ENCODE results near the gene CADM1.

The CADM1 gene

DNA sequence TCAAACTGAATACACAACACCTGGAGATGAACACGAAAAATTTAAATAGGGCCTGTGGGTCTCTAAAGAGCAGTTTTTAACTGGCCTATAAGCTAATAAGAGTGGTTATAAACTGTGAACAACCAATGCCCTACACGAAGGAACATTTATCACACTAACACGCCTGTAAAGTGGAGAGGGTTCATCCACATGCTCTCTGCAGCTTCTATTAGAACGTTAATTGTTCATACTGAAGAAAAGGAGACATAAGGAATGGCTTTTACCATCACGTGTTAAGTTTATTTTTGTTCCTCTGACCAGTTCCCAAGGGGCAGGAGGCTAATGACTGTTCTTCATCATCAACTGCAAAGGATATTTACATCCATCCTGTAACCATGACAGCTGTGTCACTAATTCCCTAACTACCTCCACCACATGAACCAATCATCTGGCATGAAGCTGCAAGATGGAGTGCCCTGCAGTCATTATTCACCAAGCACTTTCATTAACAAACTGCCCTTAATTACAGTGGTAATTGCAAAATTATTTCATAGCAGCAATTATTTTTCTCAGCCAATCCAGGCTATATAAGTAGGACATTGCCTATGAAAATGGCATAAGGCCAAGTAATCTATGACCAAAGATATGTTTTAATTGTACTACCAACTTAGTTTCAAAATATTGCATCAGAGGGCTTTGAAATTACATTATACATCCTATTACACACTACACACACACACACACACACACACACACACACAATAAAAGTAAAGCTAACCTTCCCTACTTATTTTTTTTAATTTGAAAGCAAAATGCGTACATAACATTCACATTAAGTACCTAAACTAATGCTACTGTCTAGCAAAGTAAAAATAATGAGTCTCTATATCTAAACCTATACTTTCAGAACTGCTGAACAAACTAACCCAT, 186.7 kb downstream of the CADM1 start:
- TF ChIP-seq, protein P1, sequence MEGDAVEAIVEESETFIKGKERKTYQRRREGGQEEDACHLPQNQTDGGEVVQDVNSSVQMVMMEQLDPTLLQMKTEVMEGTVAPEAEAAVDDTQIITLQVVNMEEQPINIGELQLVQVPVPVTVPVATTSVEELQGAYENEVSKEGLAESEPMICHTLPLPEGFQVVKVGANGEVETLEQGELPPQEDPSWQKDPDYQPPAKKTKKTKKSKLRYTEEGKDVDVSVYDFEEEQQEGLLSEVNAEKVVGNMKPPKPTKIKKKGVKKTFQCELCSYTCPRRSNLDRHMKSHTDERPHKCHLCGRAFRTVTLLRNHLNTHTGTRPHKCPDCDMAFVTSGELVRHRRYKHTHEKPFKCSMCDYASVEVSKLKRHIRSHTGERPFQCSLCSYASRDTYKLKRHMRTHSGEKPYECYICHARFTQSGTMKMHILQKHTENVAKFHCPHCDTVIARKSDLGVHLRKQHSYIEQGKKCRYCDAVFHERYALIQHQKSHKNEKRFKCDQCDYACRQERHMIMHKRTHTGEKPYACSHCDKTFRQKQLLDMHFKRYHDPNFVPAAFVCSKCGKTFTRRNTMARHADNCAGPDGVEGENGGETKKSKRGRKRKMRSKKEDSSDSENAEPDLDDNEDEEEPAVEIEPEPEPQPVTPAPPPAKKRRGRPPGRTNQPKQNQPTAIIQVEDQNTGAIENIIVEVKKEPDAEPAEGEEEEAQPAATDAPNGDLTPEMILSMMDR (IDR thresholded peaks at IDR 0.05; ENCODE audit: borderline replicate concordance, extremely low read depth, low read length, poor library complexity, severe bottlenecking) = no peak
- TF ChIP-seq EZH2 (IDR thresholded peaks at IDR 0.05; ENCODE audit: borderline replicate concordance, low read depth, low read length, severe bottlenecking) = no peak
- no peak overlapping the region for H3K9ac ChIP-seq (ENCODE audit: low read depth, low read length)
- DNase-seq = no peak
- no peaks in the 10 kb centered on the region for H4K20me1 ChIP-seq (ENCODE audit: insufficient read depth, low read length)
- no peak for ATAC-seq (ENCODE audit: insufficient read depth, low read depth)
- no peaks in the 10 kb centered on the region for H3K4me1 ChIP-seq (ENCODE audit: insufficient read depth, low read length)
- H3K4me2 ChIP-seq (ENCODE audit: insufficient read depth, low read length) = no peak overlapping the region
- H3K9me3 ChIP-seq (ENCODE audit: insufficient read depth, low read length, severe bottlenecking) = no peaks in the 10 kb centered on the region
- no peaks in the 10 kb centered on the region for H3K36me3 ChIP-seq (ENCODE audit: insufficient read depth, low read length)
- H3K79me2 ChIP-seq (ENCODE audit: insufficient read depth, low read length) = no peaks in the 10 kb centered on the region
- no peak overlapping the region for H3K27ac ChIP-seq (ENCODE audit: low read length)
- H2AFZ ChIP-seq (ENCODE audit: low read depth, low read length) = no peak overlapping the region
- peaks cover 9% of the 10 kb centered on the region for H3K27me3 ChIP-seq (ENCODE audit: insufficient read depth, low read length, poor library complexity)
- no peak overlapping the region for H3K4me3 ChIP-seq (ENCODE audit: low read depth in 1 of 2, low read length in 2 of 2)

DNA sequence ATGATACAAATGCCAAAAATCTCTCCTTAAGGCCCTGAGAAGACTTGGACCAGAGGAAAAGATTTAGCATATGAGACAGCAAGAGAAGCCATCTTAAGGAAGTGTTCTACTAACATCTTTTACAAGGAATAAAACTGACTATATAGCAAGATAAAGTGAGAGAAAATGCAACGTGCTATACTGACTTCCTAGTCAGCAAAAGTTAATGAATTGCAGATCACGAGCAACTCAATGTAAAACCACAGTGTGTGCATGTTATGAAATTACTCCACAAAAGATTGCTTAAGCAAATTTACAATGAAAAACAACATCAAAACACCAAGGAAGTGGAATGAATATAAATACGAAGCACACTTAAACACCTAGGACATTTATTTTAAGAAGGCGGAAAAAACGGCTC, 187.5 kb downstream of the CADM1 start:
- no peak overlapping the region for H3K4me3 ChIP-seq (ENCODE audit: low read depth in 1 of 2, low read length in 2 of 2)
- no peak overlapping the region for H3K4me2 ChIP-seq (ENCODE audit: insufficient read depth, low read length)
- H4K20me1 ChIP-seq (ENCODE audit: insufficient read depth, low read length) = no peaks in the 10 kb centered on the region
- no peak for TF ChIP-seq EZH2 (IDR thresholded peaks at IDR 0.05; ENCODE audit: borderline replicate concordance, low read depth, low read length, severe bottlenecking)
- H3K36me3 ChIP-seq (ENCODE audit: insufficient read depth, low read length) = no peaks in the 10 kb centered on the region
- no peaks in the 10 kb centered on the region for H3K79me2 ChIP-seq (ENCODE audit: insufficient read depth, low read length)
- DNase-seq = no peak
- peaks cover 9% of the 10 kb centered on the region for H3K27me3 ChIP-seq (ENCODE audit: insufficient read depth, low read length, poor library complexity)
- ATAC-seq (ENCODE audit: insufficient read depth, low read depth) = no peak
- no peaks in the 10 kb centered on the region for H3K4me1 ChIP-seq (ENCODE audit: insufficient read depth, low read length)
- H2AFZ ChIP-seq (ENCODE audit: low read depth, low read length) = no peak overlapping the region
- H3K9ac ChIP-seq (ENCODE audit: low read depth, low read length) = no peak overlapping the region
- no peak overlapping the region for H3K27ac ChIP-seq (ENCODE audit: low read length)
- no peaks in the 10 kb centered on the region for H3K9me3 ChIP-seq (ENCODE audit: insufficient read depth, low read length, severe bottlenecking)

DNA sequence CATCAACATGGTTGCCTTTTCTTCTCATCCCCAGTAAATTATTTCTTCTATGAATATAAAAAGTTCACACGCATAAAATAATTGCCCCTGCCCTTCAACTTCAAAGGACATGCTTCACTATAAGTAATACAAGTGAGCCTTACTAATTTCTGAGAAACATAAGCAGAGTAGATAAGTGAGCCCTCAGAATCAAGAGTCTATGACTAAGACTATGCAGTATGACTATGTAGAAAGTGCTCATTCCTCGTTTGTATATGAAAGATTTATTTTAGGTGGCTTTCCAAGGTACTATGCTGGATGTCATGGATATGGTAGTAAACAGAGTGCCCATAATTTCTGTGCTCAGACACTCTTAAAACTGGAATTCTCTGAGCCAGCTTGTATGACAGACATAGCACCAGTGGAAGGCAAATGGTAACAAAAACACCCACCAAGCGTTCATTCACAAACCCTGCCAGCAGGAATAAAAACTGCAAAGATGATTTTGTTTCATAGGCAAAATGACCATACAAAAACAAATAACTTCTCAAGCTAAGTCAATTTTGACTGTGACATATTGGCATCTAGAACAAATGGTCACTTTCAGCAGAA, 189.8 kb downstream of the CADM1 start:
- Histone ChIP-seq H3K4me2 (ENCODE audit: insufficient read depth, low read length) (no peak overlapping the region), H3K79me2 (ENCODE audit: insufficient read depth, low read length) (no peaks in the 10 kb centered on the region), H3K36me3 (ENCODE audit: insufficient read depth, low read length) (no peaks in the 10 kb centered on the region), H3K4me3 (ENCODE audit: low read depth in 1 of 2, low read length in 2 of 2) (no peak overlapping the region), H3K9ac (ENCODE audit: low read depth, low read length) (no peak overlapping the region), H3K4me1 (ENCODE audit: insufficient read depth, low read length) (no peaks in the 10 kb centered on the region), H3K27me3 (ENCODE audit: insufficient read depth, low read length, poor library complexity) (peaks cover 9% of the 10 kb centered on the region), H3K9me3 (ENCODE audit: insufficient read depth, low read length, severe bottlenecking) (no peaks in the 10 kb centered on the region), H2AFZ (ENCODE audit: low read depth, low read length) (no peak overlapping the region), H4K20me1 (ENCODE audit: insufficient read depth, low read length) (no peaks in the 10 kb centered on the region), H3K27ac (ENCODE audit: low read length) (no peak overlapping the region)
- DNase-seq (no peak), ATAC-seq (ENCODE audit: insufficient read depth, low read depth) (no peak)
- TF ChIP-seq, protein P1 (IDR thresholded peaks at IDR 0.05; ENCODE audit: borderline replicate concordance, extremely low read depth, low read length, poor library complexity, severe bottlenecking) = no peak
- no peak for TF ChIP-seq EZH2 (IDR thresholded peaks at IDR 0.05; ENCODE audit: borderline replicate concordance, low read depth, low read length, severe bottlenecking)

DNA sequence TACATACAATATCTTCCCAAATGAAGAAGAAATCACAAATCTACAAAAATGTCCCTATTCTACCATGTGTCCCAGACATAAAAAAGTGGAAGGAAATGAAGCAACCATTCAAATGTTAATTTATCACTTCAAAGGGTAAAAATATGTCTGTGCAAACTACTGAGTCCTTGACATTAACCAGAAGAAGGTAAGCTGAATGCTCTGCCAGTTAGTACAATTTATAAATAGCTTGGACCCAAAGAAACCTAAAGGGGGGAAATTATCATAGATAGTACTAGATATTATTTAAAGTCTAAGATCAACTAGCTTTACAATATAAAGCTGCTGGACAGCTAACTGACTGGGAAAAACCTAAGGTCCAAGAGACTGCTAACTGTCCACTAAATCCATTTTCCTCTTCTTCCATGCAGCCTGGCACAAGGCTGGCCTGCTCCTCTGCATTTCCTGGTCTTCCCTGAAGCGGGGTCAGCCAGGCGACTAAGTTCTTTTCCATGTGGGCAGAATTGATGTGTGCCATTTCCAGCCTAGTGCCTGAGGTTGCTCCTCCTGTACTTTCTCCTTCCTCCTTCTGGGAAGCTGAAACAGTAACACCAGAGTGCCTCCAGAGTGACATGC, 190.9 kb downstream of the CADM1 start:
- Histone ChIP-seq H3K36me3 (ENCODE audit: insufficient read depth, low read length) (no peaks in the 10 kb centered on the region), H4K20me1 (ENCODE audit: insufficient read depth, low read length) (no peaks in the 10 kb centered on the region), H3K9me3 (ENCODE audit: insufficient read depth, low read length, severe bottlenecking) (no peaks in the 10 kb centered on the region), H3K79me2 (ENCODE audit: insufficient read depth, low read length) (no peaks in the 10 kb centered on the region), H3K9ac (ENCODE audit: low read depth, low read length) (no peak overlapping the region), H3K4me3 (ENCODE audit: low read depth in 1 of 2, low read length in 2 of 2) (no peak overlapping the region), H3K27ac (ENCODE audit: low read length) (no peak overlapping the region), H3K4me2 (ENCODE audit: insufficient read depth, low read length) (no peak overlapping the region), H2AFZ (ENCODE audit: low read depth, low read length) (no peak overlapping the region), H3K27me3 (ENCODE audit: insufficient read depth, low read length, poor library complexity) (peaks cover 9% of the 10 kb centered on the region), H3K4me1 (ENCODE audit: insufficient read depth, low read length) (no peaks in the 10 kb centered on the region)
- no peak for TF ChIP-seq EZH2 (IDR thresholded peaks at IDR 0.05; ENCODE audit: borderline replicate concordance, low read depth, low read length, severe bottlenecking)
- TF ChIP-seq, protein P1 (IDR thresholded peaks at IDR 0.05; ENCODE audit: borderline replicate concordance, extremely low read depth, low read length, poor library complexity, severe bottlenecking) = no peak
- ATAC-seq (ENCODE audit: insufficient read depth, low read depth) (no peak), DNase-seq (no peak)

All from DND-41 (cell line).